SU-DHL-6 (cell line): ENCODE data around the gene SORL1.

Experiments used
- H2AFZ ChIP-seq: fragments of 200-600 bp; sonication (generic); 2 replicates; pipeline ENCODE4 v1.6.1; 2014; ENCODE audit warnings: low read depth, mild to moderate bottlenecking, moderate library complexity, mixed read lengths, antibody characterized with exemption, low read length; ENCODE audit not compliant: severe bottlenecking
- H3F3A ChIP-seq: fragments of 200-600 bp; shearing (Covaris generic); 2 replicates; pipeline ENCODE4 v1.6.0; 2016; ENCODE audit warnings: antibody characterized with exemption, mild to moderate bottlenecking; ENCODE audit not compliant: insufficient read depth
- H3K27ac ChIP-seq: fragments of 200-600 bp; sonication (generic); 2 replicates; pipeline ENCODE4 v1.5.1; 2016; ENCODE audit warnings: low read depth, mild to moderate bottlenecking, low read length, moderate library complexity, mixed read lengths
- H3K27me3 ChIP-seq: fragments of 200-600 bp; sonication (generic), shearing (Covaris generic); 2 replicates; pipeline ENCODE4 v1.6.0; 2014; ENCODE audit warnings: mild to moderate bottlenecking, low read length
- H3K36me3 ChIP-seq: fragments of 200-600 bp; sonication (generic); 2 replicates; pipeline ENCODE4 v1.6.1; 2014; ENCODE audit warnings: mild to moderate bottlenecking, low read length, mixed read lengths
- H3K4me2 ChIP-seq: fragments of 300-600, 200-600 bp; shearing (Covaris generic), sonication (generic); 2 replicates; pipeline ENCODE4 v1.6.0; 2014; ENCODE audit warnings: low read length, low read depth, mild to moderate bottlenecking; ENCODE audit not compliant: poor library complexity, severe bottlenecking
- H3K4me3 ChIP-seq: fragments of 200-600 bp; sonication (generic); 2 replicates; pipeline ENCODE4 v1.5.1; 2014; ENCODE audit warnings: antibody characterized with exemption, low read length, mild to moderate bottlenecking, mixed read lengths; ENCODE audit not compliant: insufficient read depth, poor library complexity, severe bottlenecking
- H3K79me2 ChIP-seq: fragments of 200-600 bp; sonication (generic); 2 replicates; pipeline ENCODE4 v1.6.1; 2014; ENCODE audit warnings: mild to moderate bottlenecking, low read length, moderate library complexity; ENCODE audit not compliant: insufficient read depth
- H3K9ac ChIP-seq: fragments of 200-600 bp; sonication (generic); 2 replicates; pipeline ENCODE4 v1.7.0; 2014; ENCODE audit warnings: mild to moderate bottlenecking, low read length
- H3K9me2 ChIP-seq: fragments of 200-600 bp; sonication (generic); replicated peaks from 2 replicates; pipeline ENCODE4 v1.6.1; 2014; ENCODE audit warnings: low read length; ENCODE audit not compliant: insufficient read depth
- H3K9me3 ChIP-seq: fragments of 200-600 bp; sonication (generic); 2 replicates; pipeline ENCODE4 v1.6.1; 2014; ENCODE audit warnings: low read length, mixed read lengths; ENCODE audit not compliant: insufficient read depth
- H4K20me1 ChIP-seq: fragments of 200-600 bp; sonication (generic); 2 replicates; pipeline ENCODE4 v1.6.1; 2014; ENCODE audit warnings: low read depth, mild to moderate bottlenecking, antibody characterized with exemption, low read length, moderate library complexity, mixed read lengths
- CTCF ChIP-seq: fragments of 200-600 bp; sonication (generic); IDR thresholded peaks from one replicate; pipeline ENCODE4 v1.5.1; 2017; ENCODE audit warnings: antibody characterized with exemption, mild to moderate bottlenecking, low read length, moderate library complexity; ENCODE audit not compliant: insufficient read depth, poor library complexity, severe bottlenecking
- EZH2phosphoT487 ChIP-seq: fragments of 200-600 bp; sonication (generic), shearing (Covaris generic); conservative IDR thresholded peaks from 2 replicates; pipeline ENCODE4 v1.6.1; 2018; ENCODE audit warnings: mild to moderate bottlenecking, antibody characterized with exemption, low read length, moderate library complexity, mixed read lengths

The SORL1 gene

GRCh38 chr11:121515335-121515671 is 63.2 kb downstream of the SORL1 start:
- Histone ChIP-seq H3K79me2 (peaks cover 97% of the 10 kb centered on the region), H3K27me3 (no peaks in the 10 kb centered on the region), H3K4me3 (no peak overlapping the region), H3K4me2 (no peak overlapping the region), H2AFZ (no peak overlapping the region), H3K9me2 (no peaks in the 10 kb centered on the region), H3K27ac (no peak overlapping the region), H3K9ac (no peak overlapping the region), H4K20me1 (no peaks in the 10 kb centered on the region), H3F3A (no peaks in the 10 kb centered on the region), H3K36me3 (peaks cover 90% of the 10 kb centered on the region), H3K9me3 (no peaks in the 10 kb centered on the region)
- no peak for TF ChIP-seq CTCF
- no peak for TF ChIP-seq EZH2phosphoT487

- H4K20me1 ChIP-seq: no peaks in the 10 kb centered on the region
- no peak for TF ChIP-seq EZH2phosphoT487
- TF ChIP-seq CTCF: no peak
- H3K4me2 ChIP-seq: no peak overlapping the region
- no peak overlapping the region for H3K4me3 ChIP-seq
- no peaks in the 10 kb centered on the region for H3K27me3 ChIP-seq
- no peak overlapping the region for H2AFZ ChIP-seq
- H3K79me2 ChIP-seq: peaks cover 92% of the 10 kb centered on the region
- peaks cover 91% of the 10 kb centered on the region for H3K36me3 ChIP-seq
- H3K9me2 ChIP-seq: no peaks in the 10 kb centered on the region
- H3K9me3 ChIP-seq: no peaks in the 10 kb centered on the region
- no peak overlapping the region for H3K9ac ChIP-seq
- no peak overlapping the region for H3K27ac ChIP-seq
- no peaks in the 10 kb centered on the region; the same call in 1 of the 2 replicates for H3F3A ChIP-seq
These were observed 65.9 kb downstream of the SORL1 start for GRCh38 chr11:121517996-121518395.

GRCh38 chr11:121520243-121521144 is 68.4 kb downstream of the SORL1 start:
- Histone ChIP-seq H3K9me3 (peaks cover 12% of the 10 kb centered on the region; the same call in 1 of the 2 replicates), H3K27me3 (no peaks in the 10 kb centered on the region), H2AFZ (no peak overlapping the region), H3K9ac (no peak overlapping the region), H3K27ac (no peak overlapping the region), H3K4me2 (no peak overlapping the region), H3K36me3 (peaks cover 92% of the 10 kb centered on the region), H3K9me2 (no peaks in the 10 kb centered on the region), H4K20me1 (no peaks in the 10 kb centered on the region), H3K79me2 (peaks cover 88% of the 10 kb centered on the region), H3F3A (peaks cover 3% of the 10 kb centered on the region; the same call in 1 of the 2 replicates), H3K4me3 (no peak overlapping the region)
- TF ChIP-seq EZH2phosphoT487: no peak
- TF ChIP-seq CTCF: no peak
